GM10266 (cell line): Measurements from ENCODE around the gene NFATC2.

Source experiments
- DNase-seq: peaks from one replicate; pipeline ENCODE4 v3.0.0; 2012; ENCODE audit errors: extremely low spot score
- CTCF ChIP-seq: IDR thresholded peaks from 2 replicates; pipeline ENCODE4 v1.5.1; 2012; ENCODE audit warnings: mild to moderate bottlenecking, low read depth; ENCODE audit not compliant: control insufficient read depth, insufficient read depth; ENCODE audit errors: missing control alignments

NFATC2 gene

GRCh38 chr20:51399006-51399890 lies 143.3 kb downstream of the NFATC2 start:
- no peak for DNase-seq
- TF ChIP-seq CTCF: no peak

- TF ChIP-seq CTCF: no peak
- no peak for DNase-seq
These were observed 144.0 kb downstream of the NFATC2 start for GRCh38 chr20:51398552-51398951.

- no peak for TF ChIP-seq CTCF
- no peak for DNase-seq
These were observed 144.4 kb downstream of the NFATC2 start for GRCh38 chr20:51398083-51398482.

GRCh38 chr20:51397137-51397536 lies 145.4 kb downstream of the NFATC2 start:
- DNase-seq: no peak
- TF ChIP-seq CTCF: no peak

GRCh38 chr20:51396365-51396909 lies 146.1 kb downstream of the NFATC2 start:
- TF ChIP-seq CTCF: no peak
- no peak for DNase-seq

GRCh38 chr20:51394706-51395105 lies 147.8 kb downstream of the NFATC2 start:
- TF ChIP-seq CTCF: no peak

GRCh38 chr20:51393571-51393970 lies 148.9 kb downstream of the NFATC2 start:
- no peak for DNase-seq

More at GRCh38 chr20:51394706-51395105, 147.8 kb downstream of the NFATC2 start:
- no peak for DNase-seq

More at GRCh38 chr20:51393571-51393970, 148.9 kb downstream of the NFATC2 start:
- TF ChIP-seq CTCF: no peak
